GM18517 (cell line): ENCODE measurements around the gene ADIPOR2.

Experiments used
- ATAC-seq: cut with Tn5 transposase; IDR thresholded peaks from one replicate; pipeline ENCODE4 v1.9.1; 2021; ENCODE audit warnings: mild to moderate bottlenecking, moderate library complexity; ENCODE audit not compliant: unreplicated experiment

ADIPOR2 gene

DNA sequence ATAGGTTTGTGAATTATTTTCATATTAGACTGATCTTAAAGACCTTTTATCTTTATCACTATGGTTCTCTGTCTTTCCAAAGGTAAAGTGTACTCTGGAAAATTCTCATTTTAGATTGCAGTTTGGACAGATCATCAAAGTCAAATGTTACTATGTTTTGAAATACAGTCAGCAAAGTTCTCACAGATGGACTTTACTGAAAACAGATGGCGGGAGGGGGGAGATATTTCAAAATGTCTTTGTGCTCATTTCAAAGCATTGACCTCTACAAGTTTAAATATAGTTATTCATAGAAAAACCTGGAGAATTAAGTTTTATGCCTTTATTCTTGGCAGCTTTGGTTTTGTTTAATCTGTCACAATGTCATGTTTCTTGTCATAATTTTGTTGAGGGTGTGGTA lies 77.7 kb downstream of the ADIPOR2 start:
- ATAC-seq = no peak

GRCh38 chr12:1769809-1770494 lies 79.1 kb downstream of the ADIPOR2 start:
- no peak for ATAC-seq

DNA sequence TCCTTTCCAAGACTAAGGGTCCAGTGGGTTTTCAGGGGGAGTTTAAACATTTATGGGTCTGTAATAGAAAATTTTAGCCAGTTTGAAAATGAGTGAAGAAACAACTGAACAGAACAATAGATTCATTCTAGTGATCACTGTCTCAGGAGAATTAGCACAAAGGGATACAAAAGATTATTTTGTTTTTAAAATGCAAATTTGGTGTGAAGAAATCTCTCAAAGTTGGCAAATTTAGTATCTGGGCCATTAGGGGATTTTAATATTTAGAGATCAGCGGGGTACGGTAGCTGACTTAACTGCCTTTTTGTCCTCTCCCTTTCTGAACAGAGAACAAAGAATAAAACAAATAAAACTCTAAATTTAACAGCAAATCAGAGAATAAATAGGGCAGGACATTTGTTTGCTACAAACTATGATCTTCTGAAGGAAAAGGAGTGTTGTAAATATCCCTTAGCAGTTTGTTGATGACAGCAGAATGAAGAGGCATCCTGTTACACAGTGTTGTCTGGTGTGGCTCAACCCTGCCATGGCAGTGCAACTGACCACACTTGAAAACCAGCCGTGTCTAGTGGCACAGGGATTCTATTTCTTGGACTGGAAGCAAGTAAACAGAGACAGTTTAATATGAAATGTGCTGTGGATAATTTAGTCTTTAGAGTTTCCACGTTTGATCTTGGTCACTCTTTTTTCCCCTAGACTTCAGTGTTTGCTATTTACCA lies 83.2 kb downstream of the ADIPOR2 start:
- ATAC-seq = no peak

DNA sequence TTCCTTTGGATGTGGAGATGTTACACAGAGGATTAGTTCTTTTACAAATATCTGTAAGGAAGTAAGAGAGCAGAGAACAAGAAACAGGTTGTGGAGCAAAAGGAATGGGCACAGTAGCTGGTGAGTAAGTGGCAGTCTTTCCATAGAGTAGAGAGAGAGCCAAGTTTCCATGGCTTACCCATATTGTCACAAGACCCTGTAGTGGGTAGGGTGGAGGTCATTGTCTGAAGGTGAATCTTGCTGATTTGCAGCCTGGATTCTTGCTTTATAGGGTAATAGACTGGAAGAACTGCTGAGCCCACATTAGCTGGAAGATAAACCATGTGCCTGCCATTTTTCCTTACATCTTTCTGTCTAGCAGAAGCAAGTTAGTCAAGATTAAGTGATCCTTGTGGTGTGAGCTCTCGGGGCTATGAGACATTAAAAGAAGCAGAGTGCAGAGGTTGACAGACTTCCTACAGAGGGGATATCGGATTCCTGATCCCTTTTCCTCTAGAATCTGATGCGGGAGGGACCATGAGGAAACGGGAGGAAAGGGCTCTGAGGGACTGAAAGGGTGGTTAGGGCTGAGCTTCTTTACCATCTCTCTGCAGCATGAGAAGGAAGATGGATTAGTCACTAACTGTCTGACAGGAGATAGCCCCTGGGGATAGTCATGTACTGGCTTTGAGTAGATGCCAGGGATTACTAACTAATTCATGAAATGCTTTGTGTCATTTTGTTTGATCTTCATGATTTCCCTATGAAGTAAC lies 85.5 kb downstream of the ADIPOR2 start:
- no peak for ATAC-seq

GRCh38 chr12:1777798-1778197 lies 86.9 kb downstream of the ADIPOR2 start:
- no peak for ATAC-seq

DNA sequence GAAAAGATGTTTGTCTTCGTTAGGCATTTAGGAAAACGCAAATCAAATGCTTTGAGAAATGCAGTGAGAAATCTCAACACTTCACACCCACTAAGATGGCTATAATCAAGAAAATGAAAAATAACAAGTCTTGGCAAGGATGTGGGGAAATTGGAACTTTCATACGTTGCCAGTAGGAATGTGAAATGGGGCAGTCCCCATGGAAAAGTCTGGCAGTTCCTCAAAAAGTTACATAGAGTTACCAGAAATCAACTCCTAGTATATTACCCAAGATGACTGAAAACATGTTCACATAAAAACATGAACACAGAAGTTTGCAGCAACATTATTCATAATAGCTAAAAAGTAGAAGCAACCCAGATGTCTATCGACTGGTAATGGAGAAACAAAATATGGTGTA lies 88.0 kb downstream of the ADIPOR2 start:
- no peak for ATAC-seq

GRCh38 chr12:1779783-1780182 lies 88.9 kb downstream of the ADIPOR2 start:
- no peak for ATAC-seq

DNA sequence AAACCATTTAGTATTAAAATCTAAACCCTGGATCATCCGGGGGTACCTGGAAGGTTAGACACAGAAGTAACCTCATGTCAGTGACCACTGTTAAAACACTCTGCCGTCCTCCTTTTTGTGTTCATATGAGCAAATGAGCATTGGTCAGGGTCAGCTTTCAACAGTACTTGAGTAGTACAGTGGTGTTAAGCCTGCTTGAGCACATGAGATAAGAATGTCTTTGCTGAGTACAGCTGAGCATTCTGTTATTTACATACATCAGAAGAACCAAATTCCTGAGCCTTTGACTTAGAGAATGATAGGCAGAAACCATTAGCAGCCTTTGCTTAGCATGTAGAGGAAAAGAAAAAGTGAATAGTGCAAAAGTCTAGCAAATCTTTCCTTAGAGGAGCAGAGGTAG lies 90.9 kb downstream of the ADIPOR2 start:
- no peak for ATAC-seq

- no peak for ATAC-seq
Measured at GRCh38 chr12:1782215-1782614, 91.3 kb downstream of the ADIPOR2 start.

GRCh38 chr12:1787714-1788113 lies 96.8 kb downstream of the ADIPOR2 start:
- no peak for ATAC-seq

DNA sequence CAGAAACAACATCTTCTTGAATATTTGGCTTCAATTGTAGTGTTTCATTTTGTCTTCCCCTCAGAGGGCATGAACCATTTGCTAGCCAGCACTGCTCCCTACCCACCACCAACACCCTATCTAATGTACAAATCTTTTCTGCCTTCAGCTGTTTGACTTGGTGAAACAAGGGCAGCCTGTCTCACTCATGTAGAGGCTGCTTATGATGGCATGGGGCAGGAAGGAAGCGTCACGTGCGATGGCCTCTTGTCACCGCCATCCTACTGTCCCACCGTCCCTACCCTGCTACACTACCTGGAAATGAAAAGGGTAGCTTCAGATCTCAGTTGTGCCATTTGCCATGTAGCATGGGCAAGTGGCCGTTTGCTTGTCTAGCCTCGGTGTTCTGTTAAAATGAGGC lies 99.6 kb downstream of the ADIPOR2 start:
- no peak for ATAC-seq

GRCh38 chr12:1791104-1791841 lies 100.4 kb downstream of the ADIPOR2 start:
- ATAC-seq = no peak

DNA sequence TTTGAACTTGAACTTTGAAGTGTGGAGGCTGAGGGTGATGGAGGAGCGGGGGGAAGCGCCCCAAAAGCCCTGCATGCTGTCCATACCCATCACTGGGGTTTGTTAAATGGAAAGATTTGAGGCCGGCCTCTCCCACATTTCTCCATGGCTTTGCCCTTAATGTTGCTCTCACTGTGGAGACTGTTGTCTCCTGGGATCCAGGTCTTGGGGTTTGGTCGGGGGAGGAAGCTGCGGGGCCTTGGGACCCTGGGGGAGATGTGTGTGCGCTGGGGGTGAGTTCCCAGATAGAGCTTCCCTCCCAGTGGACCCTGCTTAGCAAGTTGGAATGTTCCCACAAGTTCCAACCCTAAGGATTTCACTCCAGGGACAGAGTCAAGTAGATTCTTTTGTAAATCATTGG lies 101.5 kb downstream of the ADIPOR2 start:
- ATAC-seq = no peak

DNA sequence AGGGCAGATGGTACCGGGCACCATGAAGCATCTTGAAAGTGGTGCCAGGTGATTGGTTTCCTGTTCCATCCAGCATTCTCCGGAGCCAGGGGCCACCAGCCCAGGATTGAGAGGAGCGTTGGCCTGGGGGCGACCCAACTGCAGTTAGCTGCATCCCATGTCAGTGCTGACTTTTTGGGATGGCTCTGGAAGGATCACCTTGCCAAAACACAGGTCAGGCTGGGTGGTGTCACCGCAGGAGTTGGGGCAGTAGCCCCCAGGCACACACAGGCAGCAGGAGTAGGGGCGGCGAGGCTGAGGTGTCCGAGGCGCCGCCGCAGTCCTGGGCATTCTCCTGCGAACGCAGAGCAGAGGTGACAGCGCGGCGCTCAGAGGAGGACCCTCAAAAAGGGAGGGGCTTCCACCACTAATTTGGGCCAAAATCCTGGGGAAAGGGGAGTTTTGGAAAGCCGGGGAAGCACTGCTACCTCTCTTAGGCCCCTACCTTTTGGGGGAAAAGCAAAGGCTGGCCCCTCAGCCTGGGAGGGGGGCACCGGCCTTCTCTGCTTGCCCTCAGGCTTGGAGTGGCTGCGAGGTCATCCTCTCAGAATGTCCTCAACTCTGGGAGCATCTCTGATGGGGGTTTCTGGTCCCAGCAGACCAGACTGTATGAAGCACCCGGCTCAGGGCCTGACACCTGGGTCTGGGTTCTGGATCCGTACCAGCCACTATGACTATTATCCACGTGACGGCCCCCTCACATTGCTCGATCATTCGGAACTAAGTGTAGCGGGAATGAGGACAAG lies 102.7 kb downstream of the ADIPOR2 start:
- no peak for ATAC-seq

DNA sequence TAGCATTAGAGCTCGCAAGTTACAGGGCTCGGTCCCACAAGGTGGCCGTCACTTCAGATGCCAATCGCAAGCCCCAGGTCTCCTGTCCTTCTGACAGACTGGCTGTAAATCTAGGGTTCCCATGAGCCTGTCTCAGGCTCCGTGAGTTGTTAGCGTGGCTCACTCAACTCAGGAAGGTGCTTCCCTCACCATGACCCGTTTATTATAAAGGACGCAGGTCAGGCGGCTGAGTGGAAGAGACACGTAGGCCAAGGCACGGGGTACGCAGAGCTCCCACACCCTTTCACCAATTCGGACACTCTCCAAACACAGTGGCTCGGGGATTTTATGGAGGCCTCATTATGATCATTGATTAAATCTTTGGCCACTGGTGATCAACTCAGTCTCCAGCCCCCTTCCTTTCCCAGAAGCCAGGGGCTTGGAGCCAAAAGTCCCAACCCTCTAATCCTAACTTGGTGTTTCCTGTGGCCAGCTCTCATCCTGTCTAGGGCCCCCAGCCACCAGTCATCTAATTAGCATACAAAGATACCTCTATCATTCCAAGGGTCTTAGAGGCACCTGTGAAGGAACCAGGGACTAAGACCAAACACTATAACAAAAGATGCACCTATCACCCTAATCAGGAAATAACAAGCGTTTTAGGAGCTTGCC lies 103.7 kb downstream of the ADIPOR2 start:
- no peak for ATAC-seq

GRCh38 chr12:1795221-1795784 lies 104.4 kb downstream of the ADIPOR2 start:
- ATAC-seq = no peak

DNA sequence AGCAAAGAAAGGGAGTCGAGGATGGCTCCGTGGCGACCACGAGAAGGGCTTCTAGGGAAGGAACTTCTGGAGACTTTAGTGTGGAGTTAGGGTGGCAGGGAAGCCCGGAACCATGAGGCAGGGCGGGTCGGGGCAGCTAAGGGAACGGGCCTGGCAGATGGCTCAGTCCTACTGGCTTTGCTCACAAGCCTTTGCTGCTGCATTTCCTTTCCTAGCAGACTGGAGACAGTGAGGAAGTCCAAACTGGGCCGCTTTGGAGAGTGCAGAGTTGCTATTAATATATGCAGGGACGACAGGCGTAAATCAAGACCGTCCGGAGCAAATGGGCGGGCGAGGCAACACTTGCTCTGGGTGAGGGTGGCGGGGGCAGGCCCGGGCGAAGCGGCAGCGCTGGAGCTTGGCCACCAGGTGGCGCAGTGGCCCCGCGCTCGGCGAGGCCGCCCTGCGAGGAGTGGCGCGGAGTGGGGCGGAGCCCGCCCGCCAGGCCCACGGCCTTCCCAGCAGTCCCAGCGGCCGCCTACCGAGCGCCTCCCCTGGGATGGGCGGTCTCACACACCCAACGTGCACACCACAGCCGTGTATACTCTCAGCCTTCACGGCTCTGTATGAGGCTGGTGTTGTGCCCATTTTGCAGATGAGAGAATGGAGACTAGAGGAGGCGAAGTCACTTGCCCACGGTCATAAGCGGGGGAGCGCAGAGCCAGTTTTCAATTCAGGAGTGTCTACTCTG lies 105.1 kb downstream of the ADIPOR2 start:
- ATAC-seq = peak; percentile 80

- ATAC-seq = peak; percentile 33
Measured at GRCh38 chr12:1796515-1797010, 105.7 kb downstream of the ADIPOR2 start.
